HT1080 (cell line): ENCODE results near the gene SP140. TPM values are rescaled to one million over a fixed set of nuclear protein-coding genes. Genes with fewer than 3 reads are reported as not detected.
A peak's percentile ranks its signal among the peaks of the same experiment; 100 is the strongest.
"Not testable (repeated sequence)": the region's sequence is repeated elsewhere in the genome, so short reads cannot be mapped to it uniquely, and the experiment has no call there.

Source experiments
- DNase-seq: peaks from one replicate; pipeline ENCODE4 v3.0.0-alpha.2; 2015; ENCODE audit warnings: low read depth
- total RNA-seq: library from RNA; depleted of rRNA; stranded (reverse); fragments of >200 nt; shearing (Covaris generic); gene quantifications from 2 replicates; pipeline ENCODE4 v1.2.3, GENCODE V29; 2014

SP140 gene
- total RNA-seq, 1 experiment from 2014 or later: 9.3 TPM

GRCh38 chr2:230286048-230286447 is 60.5 kb downstream of the SP140 start:
- DNase-seq: no peak

GRCh38 chr2:230289311-230289710 is 63.8 kb downstream of the SP140 start:
- peak; percentile 21 for DNase-seq

GRCh38 chr2:230295192-230295591 is 69.7 kb downstream of the SP140 start:
- DNase-seq: no peak

- no peak for DNase-seq
These were observed 71.4 kb downstream of the SP140 start for GRCh38 chr2:230296917-230297316.

GRCh38 chr2:230299618-230300017 is 74.1 kb downstream of the SP140 start:
- no peak for DNase-seq

GRCh38 chr2:230305416-230306275 is 80.1 kb downstream of the SP140 start:
- DNase-seq: no peak

GRCh38 chr2:230306474-230306873 is 80.9 kb downstream of the SP140 start:
- DNase-seq: no peak

GRCh38 chr2:230307485-230307884 is 81.9 kb downstream of the SP140 start:
- DNase-seq: no peak

- no peak for DNase-seq
These were observed 83.0 kb downstream of the SP140 start for GRCh38 chr2:230308402-230309000.

GRCh38 chr2:230310792-230311191 is 85.3 kb downstream of the SP140 start:
- DNase-seq: not testable (repeated sequence)

GRCh38 chr2:230311634-230312033 is 86.1 kb downstream of the SP140 start:
- DNase-seq: not testable (repeated sequence)

GRCh38 chr2:230312638-230313037 is 87.1 kb downstream of the SP140 start:
- peak; percentile 94 for DNase-seq

- no peak for DNase-seq
These were observed 91.8 kb downstream of the SP140 start for GRCh38 chr2:230317366-230317765.

GRCh38 chr2:230318190-230319121 is 92.9 kb downstream of the SP140 start:
- no peak for DNase-seq

- peak; percentile 16 for DNase-seq
These were observed 93.8 kb downstream of the SP140 start for GRCh38 chr2:230319211-230319862.

- no peak for DNase-seq
These were observed 95.5 kb downstream of the SP140 start for GRCh38 chr2:230321031-230321430.

GRCh38 chr2:230322561-230323384 is 97.2 kb downstream of the SP140 start:
- peak; percentile 9 for DNase-seq

- no peak for DNase-seq
These were observed 98.0 kb downstream of the SP140 start for GRCh38 chr2:230323385-230324106.

- DNase-seq: no peak
These were observed 99.0 kb downstream of the SP140 start for GRCh38 chr2:230324503-230324902.
